NAMALWA (cell line): ENCODE data around the gene ATP11C.
"Not testable (repeated sequence)": the region's sequence is repeated elsewhere in the genome, so short reads cannot be mapped to it uniquely, and the experiment has no call there.

Experiments
- DNase-seq: peaks from one replicate; pipeline ENCODE4 v3.0.0-alpha.2; 2015; ENCODE audit warnings: low spot score

ATP11C gene

DNA sequence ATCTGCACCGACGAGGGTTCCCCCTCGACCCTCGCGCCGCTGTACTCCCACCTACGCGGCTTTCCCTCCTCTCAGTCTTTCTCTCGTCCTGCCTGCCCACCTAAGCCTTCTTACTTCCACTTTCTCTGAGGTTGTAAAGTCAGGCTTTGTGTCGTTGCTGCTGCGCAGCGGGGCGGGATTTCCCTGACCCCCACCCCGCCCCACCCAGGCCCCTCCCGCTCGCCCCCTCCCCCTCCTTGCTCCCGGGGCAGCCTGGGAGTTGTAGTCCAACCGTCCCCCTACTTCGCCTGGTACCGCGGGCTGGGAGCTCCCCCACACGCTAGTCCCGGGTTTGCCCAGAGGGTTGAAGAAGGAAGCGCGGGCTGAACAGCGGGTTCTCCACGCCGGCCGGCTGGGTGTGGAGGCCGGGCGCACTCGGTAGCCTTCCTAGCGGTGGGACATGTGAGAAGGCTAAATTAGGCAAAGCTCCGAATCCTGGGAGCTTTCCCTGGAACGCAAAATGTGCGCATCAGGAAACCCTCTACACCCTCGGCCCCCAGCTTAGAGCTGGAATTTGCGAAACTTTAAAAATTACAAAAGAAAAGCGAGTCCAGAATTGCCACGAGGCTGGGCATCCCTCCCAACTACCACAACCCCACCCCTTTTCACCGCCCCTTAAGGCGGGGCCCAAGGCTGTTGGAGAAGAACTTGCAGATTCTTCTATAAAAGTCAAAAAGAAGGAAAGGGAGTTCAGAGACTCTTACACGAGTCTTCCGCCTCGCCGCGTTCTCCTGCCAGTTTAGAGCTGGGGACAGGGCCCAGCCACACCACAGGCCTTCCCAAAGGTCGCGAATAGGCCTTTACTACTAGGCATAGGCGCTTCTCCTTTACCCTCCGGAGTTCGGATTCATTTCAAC is at the start of gene ATP11C:
Gene ATP11C, minus strand, starts transcription at position 153 of the 896 bp plus-strand sequence. CDS start 1,011 bp downstream, outside the sequence.
- DNase-seq = peak; percentile 87

DNA sequence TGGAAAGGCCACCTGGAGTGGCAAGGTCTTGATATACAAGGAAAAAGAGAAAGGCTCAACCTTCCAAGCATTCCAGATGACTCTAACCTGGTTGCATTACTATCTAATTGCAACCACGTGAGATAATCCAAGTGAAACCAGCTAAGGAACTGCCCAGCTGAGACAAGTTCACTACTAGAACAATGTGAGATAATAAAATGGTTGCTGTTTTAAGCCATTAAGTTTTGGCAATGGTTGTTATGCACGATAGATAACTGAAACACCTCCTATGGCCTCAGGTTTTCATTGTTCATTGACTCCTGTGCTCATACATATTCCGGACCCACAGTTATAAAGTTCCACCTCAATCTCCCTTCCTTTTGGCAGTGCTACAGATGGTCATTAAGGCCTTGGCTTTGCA is 41.6 kb upstream of the ATP11C start:
- DNase-seq = no peak

DNA sequence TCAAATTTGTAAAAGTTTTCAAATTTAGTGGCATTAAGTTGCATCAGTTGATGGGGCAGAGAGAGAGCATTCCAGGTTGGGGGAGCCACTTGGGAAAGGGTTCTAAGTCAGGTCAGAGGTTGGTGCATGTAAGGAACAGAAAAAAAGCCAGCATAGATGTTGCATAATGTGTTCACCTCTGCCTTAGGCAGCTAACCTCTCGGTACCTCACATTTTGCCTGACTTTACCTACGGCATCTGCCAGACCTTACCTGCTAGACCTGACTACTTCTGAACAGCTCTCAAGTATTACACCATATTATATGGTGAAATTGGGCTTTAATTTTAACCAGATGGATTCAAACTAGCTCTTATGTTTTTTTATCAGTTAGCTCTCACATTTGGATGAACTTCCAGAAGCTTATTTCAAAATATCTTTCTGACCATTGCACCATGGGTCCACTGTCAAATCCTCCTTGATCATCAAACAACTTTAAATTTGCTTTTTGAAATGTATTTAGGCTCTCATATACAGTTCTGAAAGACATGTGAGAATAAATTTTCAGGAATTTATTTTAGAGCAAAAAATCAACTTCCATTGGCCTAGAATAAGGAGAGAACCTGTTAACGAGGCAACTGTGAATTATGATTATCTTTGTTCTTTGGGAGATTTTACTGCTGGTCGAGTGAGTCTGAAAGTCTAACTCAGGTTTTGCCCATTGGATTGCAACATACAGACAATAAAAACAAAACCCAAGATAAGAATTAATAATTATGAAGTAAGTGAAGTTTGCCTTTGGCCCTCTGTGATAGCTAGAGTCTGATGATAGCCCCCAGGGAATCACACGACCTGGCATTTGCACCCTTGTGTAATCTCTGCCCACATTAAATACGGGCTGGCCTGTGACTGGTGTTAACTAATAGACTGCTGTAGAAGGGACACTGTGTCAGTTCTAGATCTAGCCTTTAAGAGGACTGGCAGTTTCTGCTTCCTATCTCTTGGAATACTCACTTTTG is 40.1 kb upstream of the ATP11C start:
- no peak for DNase-seq

DNA sequence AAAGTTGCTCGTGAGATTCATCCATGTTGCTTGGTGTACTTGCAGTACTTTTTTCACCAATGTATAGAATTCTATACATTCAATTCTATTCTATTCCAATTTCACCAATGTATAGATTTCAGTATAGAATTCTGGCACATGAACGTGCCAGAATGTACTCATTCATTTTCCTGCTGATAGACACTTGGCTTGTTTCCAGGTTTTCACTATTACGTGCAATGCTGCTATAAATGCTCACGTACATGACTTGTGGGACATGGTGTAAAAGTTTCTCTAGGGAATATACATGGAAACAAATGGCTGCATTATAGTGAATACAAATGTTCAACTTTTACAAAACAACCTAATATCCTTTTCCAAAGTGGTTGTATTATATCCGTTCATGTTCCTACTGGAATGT is 39.3 kb upstream of the ATP11C start:
- no peak for DNase-seq

DNA sequence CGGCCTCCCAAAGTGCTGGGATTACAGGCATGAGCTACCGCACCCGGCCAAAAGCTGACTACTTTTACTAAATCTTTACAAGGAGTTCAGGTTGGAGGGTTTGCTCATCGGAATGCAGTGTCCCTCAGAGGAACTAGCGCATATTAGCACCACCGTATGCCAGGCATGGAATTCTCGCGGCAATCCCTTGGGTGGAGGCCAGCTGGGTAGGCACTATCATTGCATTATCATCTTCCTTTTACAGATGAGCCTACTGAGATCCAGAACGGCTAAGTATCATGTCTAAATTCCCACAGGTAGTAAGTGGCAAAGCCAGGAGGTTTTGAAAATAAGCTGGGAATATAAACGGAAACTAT is 38.5 kb upstream of the ATP11C start:
- DNase-seq = no peak

DNA sequence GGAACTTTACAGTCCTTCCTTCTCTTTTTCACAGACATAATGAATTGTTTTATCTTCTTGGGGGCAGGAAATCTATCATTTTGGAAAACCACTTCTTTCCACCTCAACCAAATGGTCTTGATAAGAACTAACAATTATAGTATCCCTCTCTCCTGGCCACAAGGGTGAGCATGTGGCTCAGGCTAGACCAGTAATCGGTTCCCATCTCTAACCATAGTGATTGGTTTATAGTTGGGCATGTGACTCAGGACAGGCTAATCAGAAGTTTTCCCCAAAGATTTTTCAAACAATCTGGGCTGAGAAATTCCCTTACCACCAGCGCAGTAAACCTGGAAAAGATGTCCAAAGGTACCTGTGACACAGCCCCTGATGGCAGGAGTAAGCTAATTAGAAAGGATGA is 36.4 kb upstream of the ATP11C start:
- no peak for DNase-seq

DNA sequence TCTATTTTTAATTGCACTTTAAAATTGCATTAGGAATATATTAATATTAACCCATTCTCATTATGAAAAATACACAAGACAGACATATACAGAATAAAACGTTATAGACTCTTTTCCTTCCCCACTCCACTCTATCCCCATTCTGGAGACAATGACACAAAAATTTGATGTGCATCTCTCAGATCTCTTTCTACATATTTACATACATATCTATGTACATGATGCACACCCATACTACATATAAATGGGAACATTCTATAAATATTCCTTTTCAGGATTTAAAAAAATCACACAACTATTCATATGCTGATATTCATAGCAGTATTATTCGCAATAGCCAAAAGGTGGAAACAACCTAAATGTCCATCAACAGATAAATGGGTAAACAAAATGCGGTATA is 34.9 kb upstream of the ATP11C start:
- DNase-seq = no peak

DNA sequence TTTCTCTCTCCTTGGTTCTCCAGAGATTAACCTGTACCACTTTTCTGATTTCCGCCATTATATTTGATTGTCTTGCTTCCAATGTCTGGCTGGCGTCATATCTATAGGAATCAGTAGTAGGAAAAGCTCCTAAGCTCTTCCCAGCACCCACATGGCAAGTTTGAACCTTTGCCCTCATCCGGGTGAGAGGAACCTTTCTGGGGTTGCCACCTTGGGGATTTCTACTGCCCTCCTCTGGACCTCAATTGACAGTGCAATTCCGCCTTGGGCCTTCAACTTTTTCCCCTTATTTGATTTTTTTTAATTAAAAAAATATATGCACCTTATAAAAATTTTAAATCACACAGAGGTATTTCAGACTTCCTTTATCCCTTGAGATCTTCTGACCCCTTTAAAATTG is 34.4 kb upstream of the ATP11C start:
- peak; percentile 32 for DNase-seq

DNA sequence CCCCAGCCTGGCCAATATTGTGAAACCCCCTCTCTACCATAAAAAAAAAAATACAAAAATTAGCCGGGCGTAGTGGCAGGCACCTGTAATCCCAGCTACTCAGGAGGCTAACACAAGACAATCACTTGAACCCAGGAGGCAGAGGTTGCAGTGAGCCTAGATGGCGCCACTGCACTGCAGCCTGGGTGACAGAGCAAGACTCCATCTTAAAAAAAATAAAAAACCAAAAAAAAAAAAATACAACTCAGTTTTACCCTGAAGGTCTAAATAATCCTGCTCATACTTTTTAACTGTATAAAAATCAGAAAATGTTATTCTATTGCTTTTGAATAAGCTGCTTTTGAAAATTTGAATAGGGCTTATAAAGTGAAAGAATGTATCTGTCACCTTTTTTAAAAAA is 33.3 kb upstream of the ATP11C start:
- not testable (repeated sequence) for DNase-seq

DNA sequence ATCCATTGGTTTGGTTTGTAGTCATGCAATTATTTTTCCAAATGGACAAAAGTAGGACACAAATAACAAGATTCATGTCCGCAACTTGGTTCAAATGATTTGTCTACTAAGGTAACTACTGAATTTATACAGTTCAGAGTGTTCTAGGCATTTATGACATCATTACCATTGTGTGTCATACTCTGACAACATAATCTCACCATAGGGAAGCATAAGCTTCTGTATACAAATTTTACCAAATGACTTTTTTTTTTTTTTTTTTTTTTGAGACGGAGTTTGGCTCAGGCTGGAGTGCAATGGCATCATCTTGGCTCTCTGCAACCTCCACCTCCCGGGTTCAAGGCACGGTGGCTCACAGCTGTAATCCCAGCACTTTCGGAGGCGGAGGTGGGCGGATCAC is 32.6 kb upstream of the ATP11C start, which contains the start of gene CXorf66:
Gene CXorf66, minus strand, starts transcription at position 101 of the 400 bp plus-strand sequence. Its CDS starts 25 bp downstream, at position 76.
- no peak for DNase-seq

DNA sequence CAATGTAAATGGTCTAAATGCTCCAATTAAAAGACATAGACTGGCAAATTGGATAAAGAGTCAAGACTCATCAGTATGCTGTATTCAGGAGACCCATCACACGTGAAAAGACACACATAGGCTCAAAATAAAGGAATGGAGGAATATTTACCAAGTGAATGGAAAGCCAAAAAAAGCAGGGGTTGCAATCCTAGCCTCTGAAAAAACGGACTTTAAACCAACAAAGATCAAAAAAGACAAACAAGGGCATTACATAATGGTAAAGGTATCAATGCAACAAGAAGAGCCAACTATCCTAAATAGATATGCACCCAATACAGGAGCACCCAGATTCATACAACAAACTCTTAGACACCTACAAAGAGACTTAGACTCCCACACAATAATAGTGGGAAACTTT is 28.2 kb upstream of the ATP11C start:
- DNase-seq = not testable (repeated sequence)

DNA sequence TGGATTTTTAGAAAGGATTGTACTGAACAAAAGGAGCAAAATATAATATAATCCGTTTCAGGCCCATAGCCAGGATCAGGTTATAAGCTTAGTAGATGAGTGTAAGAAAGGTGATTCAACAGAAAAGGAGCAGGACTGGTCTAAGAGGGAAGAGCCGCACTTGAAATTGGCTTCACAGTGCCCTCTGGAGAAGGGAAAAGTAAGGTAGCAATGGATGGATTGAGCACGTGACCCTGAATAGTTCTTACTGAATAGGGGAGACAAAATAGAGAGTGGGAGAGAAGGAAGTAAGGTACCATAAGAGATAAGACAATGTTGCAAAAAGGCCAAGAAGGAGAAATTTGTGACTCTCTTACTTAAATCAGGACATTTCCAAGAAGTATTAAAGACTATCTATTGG is 16.9 kb upstream of the ATP11C start:
- no peak for DNase-seq

DNA sequence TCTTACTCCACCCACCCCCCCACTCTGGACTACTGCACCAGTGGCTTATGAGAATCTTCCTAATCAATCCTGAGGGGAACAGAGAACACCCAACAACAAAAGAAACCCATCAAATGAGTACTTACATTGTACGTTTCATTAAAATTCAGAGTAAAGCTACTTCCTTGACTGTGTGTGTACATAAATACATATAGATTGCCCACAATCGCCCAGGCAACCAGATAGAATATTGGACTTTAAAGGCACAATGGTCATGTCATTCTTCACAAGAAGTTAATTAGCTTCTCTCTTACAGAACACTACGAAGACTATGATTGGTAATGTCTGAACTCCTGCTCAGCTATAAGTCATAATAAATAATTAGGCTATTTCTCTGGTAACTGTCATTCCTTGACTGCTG is 12.2 kb upstream of the ATP11C start:
- DNase-seq = no peak

DNA sequence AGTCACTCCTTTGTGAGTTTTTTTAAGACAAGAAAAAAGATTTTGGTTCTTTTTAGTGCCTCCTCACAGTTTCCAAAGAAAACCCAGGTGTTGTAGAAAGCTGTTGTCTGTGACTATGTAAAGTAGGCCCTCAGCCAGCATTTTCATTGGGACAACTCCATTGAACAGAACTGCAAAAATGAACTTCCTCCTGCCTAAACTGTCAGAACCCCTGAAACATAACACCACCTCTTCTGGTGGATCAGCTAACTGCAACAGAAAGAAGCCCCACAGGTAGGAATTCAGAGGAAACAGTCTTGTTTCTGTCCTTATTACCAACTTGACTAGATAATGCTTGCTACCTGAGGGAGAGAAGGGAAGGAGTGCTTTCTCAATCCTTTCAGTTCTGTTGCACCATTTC is 3.4 kb upstream of the ATP11C start:
- DNase-seq = peak; percentile 42

DNA sequence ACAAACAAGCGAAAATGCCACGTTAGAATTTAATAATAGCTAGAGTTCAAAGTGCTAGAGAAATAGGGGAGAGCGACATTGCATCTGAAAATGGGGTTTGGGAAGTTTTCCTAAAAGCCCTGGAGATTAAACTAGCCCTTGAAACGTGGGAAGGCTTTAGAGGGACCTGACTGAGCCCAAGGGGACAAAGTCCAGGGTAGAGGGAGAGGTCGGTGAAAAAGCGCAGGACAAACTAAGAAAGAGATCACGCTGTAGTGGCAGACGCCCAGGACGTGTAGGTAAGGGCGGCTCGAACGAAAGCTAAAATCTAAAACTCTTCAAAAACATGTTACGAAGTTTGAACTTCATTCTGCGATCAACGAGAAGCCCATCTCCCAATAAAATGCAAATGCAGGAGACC is 1.1 kb upstream of the ATP11C start:
- no peak for DNase-seq

DNA sequence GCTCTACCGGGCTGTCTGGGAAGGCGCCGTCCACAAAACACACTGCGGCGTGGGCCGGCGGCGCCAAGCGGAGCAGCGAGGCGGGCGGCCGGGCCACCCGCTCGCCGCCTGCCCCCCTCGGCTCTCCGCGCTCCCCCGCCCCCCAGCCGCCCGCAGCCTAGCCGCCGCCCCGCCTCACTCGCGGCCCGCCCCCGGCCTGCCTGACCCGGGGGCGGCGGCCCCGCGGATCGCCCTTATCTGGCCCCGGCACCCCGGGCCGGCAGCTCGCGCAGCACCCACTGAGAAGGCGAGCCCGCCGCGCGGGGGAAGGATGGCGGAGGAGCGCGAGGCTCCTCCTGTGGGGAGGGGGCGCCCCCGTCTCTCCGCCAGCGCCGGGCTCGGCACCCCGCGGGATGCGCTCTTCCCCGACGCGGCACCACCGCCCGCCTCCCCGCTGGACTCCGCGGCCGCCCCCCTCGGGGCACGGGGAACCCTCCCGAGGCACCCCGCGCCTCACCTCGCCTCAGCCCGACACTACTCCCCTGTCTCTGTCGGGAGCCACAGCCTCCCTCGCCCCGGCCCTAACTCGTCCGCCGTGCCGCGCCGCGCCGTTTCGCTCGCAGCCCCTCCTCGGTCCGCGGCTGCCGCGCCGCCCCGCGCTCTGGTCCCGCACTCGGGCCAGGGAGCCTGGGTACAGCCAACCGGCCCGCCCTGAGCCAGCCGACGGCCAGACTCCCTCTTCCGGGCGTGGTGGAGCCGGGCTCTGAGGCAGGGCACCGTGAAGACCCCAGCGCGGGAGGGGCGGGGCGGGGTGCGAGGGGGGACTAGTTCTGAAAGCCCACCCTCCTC is 566 bp downstream of the ATP11C start:
- peak; percentile 36 for DNase-seq

DNA sequence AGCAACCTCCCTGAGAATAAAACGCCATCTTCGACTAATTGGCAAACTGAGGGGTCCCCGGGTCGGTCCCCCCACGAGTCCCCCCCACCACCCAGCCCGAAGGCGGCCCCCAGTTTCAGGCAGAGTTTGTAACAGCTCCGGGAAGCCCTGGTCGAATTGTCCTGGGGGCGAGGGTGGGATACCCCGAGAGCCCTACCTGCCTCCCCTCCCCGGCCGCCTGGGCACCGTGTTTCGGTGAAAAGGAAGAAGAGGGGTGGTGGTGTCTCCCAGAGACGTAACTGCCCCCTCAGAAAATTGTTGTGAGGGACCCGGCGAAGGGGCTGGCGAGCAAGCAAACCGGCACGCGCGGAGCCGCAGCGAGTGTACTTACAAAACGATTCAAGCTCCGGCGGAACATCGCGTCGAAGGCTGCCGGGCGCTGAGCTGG is 1.2 kb downstream of the ATP11C start:
- no peak for DNase-seq

DNA sequence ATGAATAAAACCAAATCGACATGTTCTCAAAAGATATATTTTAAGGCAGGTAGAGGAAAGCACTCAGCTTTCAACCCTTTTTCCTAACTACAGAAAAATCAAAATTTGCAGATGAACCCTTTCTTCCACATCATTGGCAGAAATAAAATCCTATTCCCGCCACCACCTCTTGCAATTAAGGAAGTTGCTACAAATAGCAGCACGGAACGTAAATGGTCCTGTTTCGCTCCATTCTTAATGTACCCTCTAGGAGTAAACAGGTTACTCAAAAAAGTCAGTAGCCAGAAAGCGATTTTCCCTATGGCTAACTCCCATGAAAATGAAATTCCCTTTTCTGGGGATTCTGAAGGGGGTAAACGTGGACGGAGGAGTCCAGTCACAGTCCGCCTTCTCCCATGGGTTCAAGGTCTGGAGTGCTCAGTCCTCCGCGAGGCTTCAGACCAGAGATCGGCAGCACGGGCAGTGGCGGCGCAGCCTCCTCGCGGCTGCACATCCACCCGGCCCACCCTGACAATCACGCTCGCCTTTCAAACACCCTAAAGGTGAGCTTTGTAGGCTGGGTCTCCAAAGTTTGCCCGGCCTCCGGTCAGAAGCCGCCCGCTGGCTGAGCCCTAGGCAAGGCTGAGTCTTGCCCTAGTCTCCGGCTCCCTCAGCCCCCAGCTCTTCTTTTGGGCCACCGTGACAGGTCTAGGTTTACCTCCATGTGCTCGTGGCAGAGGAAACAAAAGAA is 1.8 kb downstream of the ATP11C start:
- DNase-seq = peak; percentile 46

DNA sequence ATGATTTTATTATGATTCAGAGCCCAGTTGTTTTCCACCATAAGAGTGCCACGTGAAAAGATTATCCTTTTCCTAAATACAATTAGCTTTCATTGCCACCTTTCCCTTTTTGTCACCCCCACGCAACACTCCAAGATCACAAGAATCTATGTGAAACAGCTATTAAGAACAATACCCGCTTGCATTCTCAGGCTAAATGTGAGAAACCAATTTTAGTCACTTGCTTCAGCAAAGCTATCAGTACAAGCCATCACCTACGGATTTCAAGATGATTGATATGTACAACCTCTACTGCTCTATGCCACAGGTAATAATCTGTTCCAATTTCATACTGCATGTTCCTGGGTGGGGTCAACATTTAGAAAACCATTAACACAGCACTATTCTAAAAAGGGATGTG is 2.5 kb downstream of the ATP11C start:
- DNase-seq = peak; percentile 11

DNA sequence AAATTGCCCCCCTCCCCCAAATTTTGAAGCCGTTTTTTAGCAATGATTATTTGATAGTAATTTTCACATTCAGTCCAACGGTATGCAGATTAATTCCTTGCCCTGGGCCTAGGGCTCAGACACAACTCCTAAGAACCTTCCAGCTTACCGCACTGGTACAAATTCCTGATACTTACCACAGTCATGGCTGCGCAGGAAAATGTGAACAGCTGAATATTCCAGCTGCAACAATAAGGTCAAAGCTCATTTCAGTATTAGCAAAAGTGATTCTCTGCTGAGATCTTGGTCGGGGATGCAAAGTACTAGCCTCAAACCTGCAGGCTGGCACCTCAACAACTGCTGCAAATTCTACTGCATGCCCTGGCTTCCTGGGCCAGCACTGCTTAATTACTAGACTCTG is 3.0 kb downstream of the ATP11C start:
- peak; percentile 18 for DNase-seq

DNA sequence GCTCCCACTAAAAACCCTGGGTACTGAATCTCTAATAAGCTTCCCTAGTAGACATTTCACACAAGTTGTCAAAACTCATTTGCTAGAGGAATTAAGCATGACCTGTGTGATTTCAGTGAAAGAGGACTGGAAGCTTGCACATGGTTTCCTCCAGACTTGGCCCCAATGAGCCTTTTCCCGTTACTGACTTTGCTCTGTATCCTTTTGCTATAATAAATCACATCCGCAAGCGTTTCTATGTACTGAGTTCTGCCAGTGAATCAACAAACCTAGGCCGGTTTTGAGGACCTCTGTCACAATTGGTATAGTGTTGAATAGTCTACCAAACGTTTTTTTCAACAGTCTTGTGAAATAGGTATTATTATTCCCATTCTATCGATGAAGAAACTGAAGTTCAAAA is 8.2 kb downstream of the ATP11C start:
- no peak for DNase-seq
